C4-2B (cell line): ENCODE results near the gene CCDC27.

Source experiments
- ZFX ChIP-seq: fragments of 450-650 bp; IDR thresholded peaks from 2 replicates; pipeline ENCODE4 v1.6.1; 2017
- TF ChIP-seq, protein P1 (sequence below): fragments of 450-650 bp; conservative IDR thresholded peaks from 2 replicates; pipeline ENCODE4 v1.5.1; 2017; ENCODE audit warnings: mild to moderate bottlenecking

DNA sequence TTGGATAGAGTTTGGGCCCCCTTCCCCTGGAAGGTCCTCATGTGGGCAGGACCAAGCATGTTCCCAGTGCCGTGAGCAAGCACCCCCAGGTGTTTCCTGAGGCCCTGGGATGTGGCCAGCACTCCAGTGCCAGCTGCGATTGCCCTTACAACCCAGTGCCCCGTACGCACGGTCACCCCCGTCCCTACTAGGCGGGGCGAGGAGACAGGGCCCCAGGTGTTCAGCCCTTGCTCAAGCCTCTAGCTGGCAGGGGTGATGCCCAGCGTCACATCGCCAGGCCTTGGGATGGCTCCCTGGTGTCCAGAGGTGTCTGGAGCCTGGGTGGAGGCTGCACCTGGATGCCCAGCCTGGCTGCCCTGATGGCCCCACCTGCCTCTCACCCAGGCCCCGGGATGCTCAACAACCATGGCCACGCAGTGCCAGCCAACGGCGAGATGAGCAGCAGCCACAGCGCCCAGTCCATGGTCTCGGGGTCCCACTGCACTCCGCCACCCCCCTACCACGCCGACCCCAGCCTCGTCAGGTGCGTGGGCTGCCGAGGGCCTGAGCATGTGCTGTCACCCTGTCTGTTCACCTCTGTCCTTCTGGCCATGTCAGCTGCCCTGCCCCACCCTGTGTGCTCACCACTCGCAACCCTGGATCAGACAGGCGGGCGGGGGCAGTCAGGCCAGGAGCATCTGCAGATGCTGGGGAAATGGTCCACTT, 21.6 kb upstream of the CCDC27 start:
- TF ChIP-seq, protein P1, sequence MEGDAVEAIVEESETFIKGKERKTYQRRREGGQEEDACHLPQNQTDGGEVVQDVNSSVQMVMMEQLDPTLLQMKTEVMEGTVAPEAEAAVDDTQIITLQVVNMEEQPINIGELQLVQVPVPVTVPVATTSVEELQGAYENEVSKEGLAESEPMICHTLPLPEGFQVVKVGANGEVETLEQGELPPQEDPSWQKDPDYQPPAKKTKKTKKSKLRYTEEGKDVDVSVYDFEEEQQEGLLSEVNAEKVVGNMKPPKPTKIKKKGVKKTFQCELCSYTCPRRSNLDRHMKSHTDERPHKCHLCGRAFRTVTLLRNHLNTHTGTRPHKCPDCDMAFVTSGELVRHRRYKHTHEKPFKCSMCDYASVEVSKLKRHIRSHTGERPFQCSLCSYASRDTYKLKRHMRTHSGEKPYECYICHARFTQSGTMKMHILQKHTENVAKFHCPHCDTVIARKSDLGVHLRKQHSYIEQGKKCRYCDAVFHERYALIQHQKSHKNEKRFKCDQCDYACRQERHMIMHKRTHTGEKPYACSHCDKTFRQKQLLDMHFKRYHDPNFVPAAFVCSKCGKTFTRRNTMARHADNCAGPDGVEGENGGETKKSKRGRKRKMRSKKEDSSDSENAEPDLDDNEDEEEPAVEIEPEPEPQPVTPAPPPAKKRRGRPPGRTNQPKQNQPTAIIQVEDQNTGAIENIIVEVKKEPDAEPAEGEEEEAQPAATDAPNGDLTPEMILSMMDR: no peak
- no peak for TF ChIP-seq ZFX
